A673 (cell line): ENCODE data around the gene NFS1. TPM values are rescaled to one million over a fixed set of nuclear protein-coding genes. Genes with fewer than 3 reads are reported as not detected.

Experiments
- BruUV-seq: library from RNA; stranded (reverse); fragments of 400-500 nt; replicated peaks from 2 replicates; lab custom pipeline; 2021; lab: Mats Ljungman, UMichigan
- CTCF ChIA-PET: fragments of 300-600 bp; sonication (Branson Sonifier 250); formaldehyde crosslinking; loops from one replicate; lab custom pipeline; 2022; ENCODE audit warnings: antibody characterized with exemption; lab: Charles Lee
- POLR2A ChIA-PET: fragments of 300-600 bp; sonication (Branson Sonifier 250); formaldehyde crosslinking; loops from one replicate; lab custom pipeline; 2022; ENCODE audit warnings: antibody characterized with exemption; ENCODE audit not compliant: low non-redundant PET; lab: Charles Lee
- DNase-seq: peaks from one replicate; pipeline ENCODE4 v3.0.0-alpha.2; 2015; ENCODE audit warnings: low spot score
- H3K27ac ChIP-seq: fragments of 200-600 bp; sonication (generic); 2 replicates; pipeline ENCODE4 v1.5.1; 2016; ENCODE audit warnings: mixed run types, low read depth, mild to moderate bottlenecking, mixed read lengths, antibody characterized with exemption, low read length; ENCODE audit not compliant: poor library complexity, severe bottlenecking
- H3K27me3 ChIP-seq: fragments of 200-600 bp; sonication (generic); replicated peaks from 2 replicates; pipeline ENCODE4 v1.6.1; 2017; ENCODE audit warnings: mixed run types, low read depth, mild to moderate bottlenecking, mixed read lengths, antibody characterized with exemption, low read length; ENCODE audit not compliant: insufficient read depth, poor library complexity
- H3K36me3 ChIP-seq: fragments of 200-600 bp; sonication (generic); 2 replicates; pipeline ENCODE4 v1.6.1; 2016; ENCODE audit warnings: mixed run types, mild to moderate bottlenecking, mixed read lengths, antibody characterized with exemption, low read length; ENCODE audit not compliant: insufficient read depth, poor library complexity, severe bottlenecking
- H3K4me1 ChIP-seq: fragments of 200-600 bp; sonication (generic); 2 replicates; pipeline ENCODE4 v1.6.1; 2017; ENCODE audit warnings: mixed run types, mild to moderate bottlenecking, mixed read lengths, antibody characterized with exemption, low read length; ENCODE audit not compliant: insufficient read depth, poor library complexity, severe bottlenecking
- H3K4me3 ChIP-seq: fragments of 200-600 bp; sonication (generic); 2 replicates; pipeline ENCODE4 v1.5.1; 2016; ENCODE audit warnings: low read depth, mixed run types, mild to moderate bottlenecking, mixed read lengths, low read length; ENCODE audit not compliant: poor library complexity, severe bottlenecking
- H3K9me3 ChIP-seq: fragments of 200-600 bp; sonication (generic); 2 replicates; pipeline ENCODE4 v1.6.1; 2016; ENCODE audit warnings: mixed run types, low read depth, mild to moderate bottlenecking, mixed read lengths, antibody characterized with exemption, low read length; ENCODE audit not compliant: poor library complexity, severe bottlenecking
- CTCF ChIP-seq: fragments of 300-800, 200-600 bp; sonication (generic); conservative IDR thresholded peaks from 2 replicates; pipeline ENCODE4 v1.5.1; 2017; ENCODE audit warnings: low read depth, mild to moderate bottlenecking, antibody characterized with exemption, low read length, moderate library complexity, mixed read lengths
- EZH2 ChIP-seq: fragments of 200-600 bp; sonication (generic); IDR thresholded peaks from 2 replicates; pipeline ENCODE4 v1.6.1; 2017; ENCODE audit warnings: borderline replicate concordance, low read depth, mild to moderate bottlenecking, mixed read lengths, antibody characterized with exemption, low read length; ENCODE audit not compliant: poor library complexity, severe bottlenecking
- intact Hi-C: fragments of 100-400 bp; cut with micrococcal nuclease; formaldehyde crosslinking; loops from one replicate; pipeline ENCODE4 v1.10.0; 2022; ENCODE audit not compliant: unreplicated experiment
- total RNA-seq: library from RNA; stranded (reverse); gene quantifications from 2 replicates; pipeline ENCODE4 v1.2.3, GENCODE V29; 2021

NFS1 gene
- total RNA-seq, 1 experiment from 2014 or later: 22.2 TPM

GRCh38 chr20:35699957-35700624 is 939 bp upstream of the NFS1 start:
- H3K36me3 ChIP-seq: peaks cover 41% of the 10 kb centered on the region
- H3K27me3 ChIP-seq: no peaks in the 10 kb centered on the region
- ChIA-PET CTCF (interaction anchor here (0.6 kb wide), 1 partner anchor 104 kb away, joined by 3 read pairs; no protein-coding TSS in a partner anchor), POLR2A (interaction anchor here (0.7 kb wide), 1 partner anchor 39 kb away, joined by 3 read pairs; no protein-coding TSS in a partner anchor)
- DNase-seq: no peak
- no TSS peak for BruUV-seq
- no peaks in the 10 kb centered on the region for H3K9me3 ChIP-seq
- H3K4me3 ChIP-seq: peak overlapping the region; percentile 87
- intact Hi-C loops: loop anchor here (2.0 to 5.0 kb wide), 2 partner anchors 37 to 83 kb away; no protein-coding TSS in a partner anchor
- no peak for TF ChIP-seq EZH2
- no peak for TF ChIP-seq CTCF
- peaks cover 28% of the 10 kb centered on the region for H3K4me1 ChIP-seq
- H3K27ac ChIP-seq: peak overlapping the region; percentile 89

DNA sequence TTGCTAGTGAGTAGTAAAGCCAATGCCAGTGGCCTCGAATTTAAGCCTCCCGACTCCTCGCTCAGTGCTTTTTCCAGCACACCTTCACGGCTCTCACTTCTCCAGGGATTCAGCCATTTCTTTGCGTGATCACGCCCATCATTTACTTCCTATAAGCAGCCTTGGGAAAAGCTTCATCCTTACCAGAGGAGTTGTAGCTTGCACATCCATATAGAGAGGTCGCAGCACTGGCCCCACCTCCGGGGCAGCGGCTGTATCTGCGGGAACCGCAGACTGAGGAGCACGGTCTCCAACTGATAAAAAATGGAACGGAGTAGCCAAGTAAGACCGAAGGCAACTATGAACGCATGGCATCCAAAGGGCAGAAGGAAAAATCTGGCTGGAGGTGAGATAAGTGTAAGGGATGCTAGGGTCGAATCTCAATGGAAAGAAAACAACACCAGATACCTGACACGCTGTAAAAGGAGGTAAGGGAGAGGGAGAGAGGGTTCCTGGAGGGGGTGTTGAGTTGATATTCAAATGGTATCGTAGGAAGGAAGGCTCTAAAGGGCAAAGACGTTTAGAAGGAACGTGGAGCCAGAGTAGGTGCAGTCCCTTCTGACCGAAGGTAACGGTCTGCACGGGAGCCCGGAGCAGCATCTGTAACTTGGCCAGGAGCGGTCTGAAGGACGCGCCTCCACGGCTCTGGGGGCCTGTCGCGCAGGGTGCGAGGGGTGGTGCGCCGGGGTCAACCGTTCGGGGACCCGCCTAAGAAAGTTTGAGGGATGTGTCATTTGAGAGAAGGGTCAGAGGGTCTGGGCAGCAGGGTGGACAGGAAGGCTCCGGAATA is 640 bp downstream of the NFS1 start:
- Histone ChIP-seq H3K4me3 (peak overlapping the region; percentile 87), H3K36me3 (peaks cover 30% of the 10 kb centered on the region), H3K27me3 (no peaks in the 10 kb centered on the region), H3K4me1 (peaks cover 28% of the 10 kb centered on the region), H3K9me3 (no peaks in the 10 kb centered on the region), H3K27ac (peak overlapping the region; percentile 89)
- peak; percentile 26 for DNase-seq
- ChIA-PET CTCF (no interaction called here), POLR2A (no interaction called here)
- intact Hi-C loops: loop anchor here (2.0 kb wide), 1 partner anchor 82 kb away; no protein-coding TSS in a partner anchor
- no peak for TF ChIP-seq EZH2
- no TSS peak for BruUV-seq

DNA sequence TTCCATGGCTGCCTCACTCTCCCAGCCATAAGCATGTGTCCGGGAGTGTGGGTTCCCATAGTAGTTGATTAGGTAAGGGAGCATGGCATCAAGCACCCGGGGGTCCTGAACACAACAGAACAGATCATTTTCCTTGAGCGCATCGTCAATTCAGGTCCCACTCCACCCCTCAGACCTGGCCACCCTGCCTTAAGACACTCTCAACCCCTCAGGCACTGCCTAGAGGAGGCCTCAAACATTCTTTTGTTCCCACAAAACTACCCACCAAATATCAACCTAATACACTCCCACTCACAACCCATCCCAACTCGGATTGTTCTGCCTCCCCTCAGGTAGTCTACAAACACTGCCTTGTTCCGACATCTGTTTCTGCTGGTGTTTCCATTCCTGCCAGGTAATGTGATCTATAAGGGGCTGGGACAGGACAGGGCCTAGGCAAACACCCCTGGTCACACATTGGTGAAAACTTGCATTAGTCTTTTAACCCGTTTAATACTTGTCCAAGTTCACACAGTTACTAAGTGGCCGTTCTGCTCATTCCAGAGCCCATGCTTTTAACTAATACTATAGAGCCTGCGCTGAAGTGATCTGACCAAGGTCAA is 1.4 kb downstream of the NFS1 start:
- peaks cover 22% of the 10 kb centered on the region for H3K4me1 ChIP-seq
- no peak overlapping the region for H3K27ac ChIP-seq
- peak overlapping the region; percentile 87 for H3K4me3 ChIP-seq
- H3K27me3 ChIP-seq: no peaks in the 10 kb centered on the region
- DNase-seq: no peak
- POLR2A ChIA-PET: no interaction called here
- CTCF ChIA-PET: no interaction called here
- BruUV-seq: no TSS peak
- H3K9me3 ChIP-seq: no peaks in the 10 kb centered on the region
- intact Hi-C loops: loop anchor here (2.0 kb wide), 1 partner anchor 81 kb away; no protein-coding TSS in a partner anchor
- TF ChIP-seq EZH2 (no peak), CTCF (no peak)
- peaks cover 23% of the 10 kb centered on the region for H3K36me3 ChIP-seq
